Lung (tissue), 12 donors: ENCODE measurements around the gene SUMO2. TPM values are rescaled to one million over a fixed set of nuclear protein-coding genes. Genes with fewer than 3 reads are reported as not detected.
A peak's percentile ranks its signal among the peaks of the same experiment; 100 is the strongest.

Source experiments
- ATAC-seq: fragments of 200-7000 bp; cut with Tn5 transposase; one replicate; pipeline ENCODE4 v1.9.1; 2020; ENCODE audit warnings: moderate number of reproducible peaks; ENCODE audit not compliant: insufficient read depth, low FRiP score
- DNase-seq, 3 donors: peaks; one replicate each; pipeline ENCODE4 v3.0.0-alpha.2; 2013 to 2017
- H3K27ac ChIP-seq, 2 donors: one replicate each; pipeline ENCODE4 v1.5.1; 2013; ENCODE audit warnings: mild to moderate bottlenecking in 2 of 2, moderate library complexity in 2 of 2, control low read depth in 1 of 2, inconsistent platforms in 1 of 2, low read depth in 1 of 2, low read length in 1 of 2
- H3K27me3 ChIP-seq, 3 donors: one replicate each; pipeline ENCODE4 v1.5.1; 2013; ENCODE audit warnings: low read length in 2 of 3; ENCODE audit not compliant: control insufficient read depth in 3 of 3, insufficient read depth in 3 of 3
- H3K36me3 ChIP-seq, 4 donors: one replicate each; pipeline ENCODE4 v1.5.1; 2013; ENCODE audit warnings: low read length in 4 of 4, mild to moderate bottlenecking in 1 of 4, moderate library complexity in 1 of 4; ENCODE audit not compliant: control insufficient read depth in 4 of 4, insufficient read depth in 4 of 4
- H3K4me1 ChIP-seq, 5 donors: one replicate each; pipeline ENCODE4 v1.5.1; 2013; ENCODE audit warnings: low read length in 5 of 5, mild to moderate bottlenecking in 2 of 5, moderate library complexity in 1 of 5; ENCODE audit not compliant: control insufficient read depth in 5 of 5, insufficient read depth in 5 of 5
- H3K4me3 ChIP-seq: one replicate; pipeline ENCODE4 v1.5.1; 2013; ENCODE audit warnings: mild to moderate bottlenecking, control low read depth, moderate library complexity
- H3K9ac ChIP-seq, 2 donors: one replicate each; pipeline ENCODE4 v1.5.1; 2013; ENCODE audit warnings: low read length in 2 of 2, control low read depth in 1 of 2; ENCODE audit not compliant: insufficient read depth in 1 of 2
- H3K9me3 ChIP-seq, 4 donors: one replicate each; pipeline ENCODE4 v1.5.1; 2013; ENCODE audit warnings: low read length in 3 of 4, mild to moderate bottlenecking in 1 of 4, moderate library complexity in 1 of 4; ENCODE audit not compliant: control insufficient read depth in 4 of 4, insufficient read depth in 3 of 4
- CTCF ChIP-seq: IDR thresholded peaks from 2 replicates; pipeline ENCODE4 v1.5.1; 2012; ENCODE audit warnings: mild to moderate bottlenecking; ENCODE audit errors: control extremely low read depth, extremely low read depth
- WGBS, 2 donors: extraction: QIAGEN DNeasy Blood & Tissue Kit; methylation state at CpG; one replicate each; pipeline ENCODE4 v1.1.7; 2013; 5-methylcytosine and 5-hydroxymethylcytosine counted together
- polyA plus RNA-seq, 2 donors: library from polyadenylated mRNA; stranded (reverse); fragments of 200-250 nt; gene quantifications; one replicate each; pipeline ENCODE4 v1.2.1, GENCODE V29; 2013
- total RNA-seq, 2 donors: library from RNA; depleted of rRNA in 1 of 2; stranded (reverse); fragments of >200 nt in 1 of 2; gene quantifications; one replicate each; pipeline ENCODE4 v1.2.1, GENCODE V29; 2014 to 2021
- donor health status: control.
- donor health status: control.
- donor health status: Bipolar disorder and iron deficiency.
- donor health status: healthy.
- donor health status: DM: yes; HTN: yes; CAD: no.

SUMO2 gene
- total and polyA plus RNA-seq, 4 donors: 53.6 to 242 (median 89.4) TPM

DNA sequence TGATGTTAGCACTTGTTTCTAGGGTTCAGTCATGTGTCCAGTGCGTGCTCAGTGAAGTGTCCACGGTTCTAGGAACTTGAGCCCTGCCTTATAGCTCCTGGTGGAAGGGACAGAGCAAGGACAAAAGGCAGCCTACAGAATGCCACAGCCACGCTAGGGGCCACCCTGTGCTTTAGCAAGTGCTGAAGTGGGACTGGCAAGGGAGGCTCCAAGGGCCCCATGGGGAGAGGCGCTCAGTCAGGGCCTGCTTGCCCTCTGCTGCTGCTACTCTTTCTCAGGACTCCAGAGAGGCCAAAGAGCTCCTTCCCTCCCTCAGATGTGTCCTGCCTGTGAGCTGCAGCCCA lies 58.0 kb downstream of the SUMO2 start:
- DNase-seq: no peak
- ATAC-seq: no peak
- no peak overlapping the region for H3K9ac ChIP-seq
- H3K27ac ChIP-seq: peak overlapping the region in 1 of 2 donors; percentile 84
- H3K9me3 ChIP-seq: no peaks in the 10 kb centered on the region
- 75 to 85% methylated on average over 4 of the region's 4 CpGs for WGBS, 2 donors
- peaks cover 0 to 19% (median 0%) of the 10 kb centered on the region in 5 donors for H3K4me1 ChIP-seq
- TF ChIP-seq CTCF: no peak
- H3K4me3 ChIP-seq: no peak overlapping the region
- peaks cover 0 to 12% (median 9%) of the 10 kb centered on the region in 4 donors for H3K36me3 ChIP-seq
- no peaks in the 10 kb centered on the region for H3K27me3 ChIP-seq

DNA sequence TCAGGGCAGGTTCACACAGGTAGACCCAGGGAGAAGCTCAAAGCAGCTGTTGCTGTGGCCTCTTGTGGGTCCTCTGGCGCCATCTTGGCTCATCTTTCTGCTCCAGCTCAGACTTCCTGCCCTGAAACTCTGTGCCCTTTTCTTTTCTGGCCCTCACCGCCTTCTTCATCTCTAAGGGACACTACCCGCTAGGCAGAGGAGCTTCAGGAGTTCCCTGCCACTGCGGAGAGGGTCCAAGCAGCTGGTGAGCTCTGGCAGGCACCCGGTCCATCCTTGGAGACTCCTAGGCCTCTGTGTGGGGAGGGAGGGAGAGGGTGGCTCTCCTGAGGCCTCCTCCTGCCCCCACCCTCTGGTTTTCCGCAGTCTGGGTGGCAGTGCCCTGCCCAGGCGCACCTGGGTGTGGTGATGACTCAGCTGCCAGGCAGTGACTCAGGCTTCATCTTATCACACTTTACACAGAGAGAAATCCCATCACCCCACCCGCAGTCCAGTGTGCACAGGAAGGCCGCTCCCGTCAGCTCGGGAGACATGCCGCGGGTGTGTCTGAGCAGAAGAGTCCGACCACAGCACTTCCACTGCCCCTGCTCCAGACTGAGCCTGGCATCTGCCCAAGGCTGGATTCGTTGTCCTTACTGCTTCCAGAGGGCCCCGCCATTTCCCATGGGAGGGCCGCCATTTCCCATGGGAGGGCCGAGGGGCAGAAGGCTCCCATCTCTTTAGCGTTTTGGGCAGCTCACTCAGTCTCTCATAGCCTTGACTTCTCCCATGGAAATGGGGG lies 58.5 kb downstream of the SUMO2 start:
- no peak for TF ChIP-seq CTCF
- Histone ChIP-seq H3K4me1 (peaks cover 0 to 19% (median 0%) of the 10 kb centered on the region in 5 donors), H3K9ac (no peak overlapping the region), H3K9me3 (no peaks in the 10 kb centered on the region), H3K36me3 (peaks cover 0 to 12% (median 5%) of the 10 kb centered on the region in 4 donors), H3K27me3 (no peaks in the 10 kb centered on the region), H3K4me3 (no peak overlapping the region), H3K27ac (peak overlapping the region in 1 of 2 donors; percentile 84)
- WGBS, 2 donors: 29 to 47% methylated on average over 18 to 19 of the region's 19 CpGs
- DNase-seq (peak in 2 of 3 donors; percentile 23 to 32), ATAC-seq (peak; percentile 79)

DNA sequence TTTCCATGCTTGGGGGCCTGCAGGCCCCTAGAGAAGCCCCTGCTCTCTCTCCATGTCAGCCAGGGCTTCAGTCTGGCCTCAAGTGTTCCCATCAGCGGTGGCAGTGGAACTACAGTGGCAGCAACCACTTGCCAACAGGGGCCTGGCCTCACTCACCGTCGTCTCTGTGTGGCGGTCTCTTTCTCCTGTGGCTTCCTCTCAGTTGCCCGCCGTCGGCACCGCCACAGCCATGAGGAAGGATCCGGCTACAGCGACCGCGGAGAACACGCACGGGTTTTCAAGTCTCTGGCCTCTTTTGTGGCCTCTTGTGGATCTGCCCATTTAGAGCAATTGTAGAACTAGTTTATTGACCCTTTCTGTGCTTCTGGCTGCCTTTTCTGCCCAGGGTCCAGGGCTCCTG lies 64.5 kb downstream of the SUMO2 start:
- Histone ChIP-seq H3K9ac (no peak overlapping the region), H3K27me3 (no peaks in the 10 kb centered on the region), H3K4me1 (peaks cover 0 to 34% (median 7%) of the 10 kb centered on the region in 5 donors), H3K4me3 (no peak overlapping the region), H3K9me3 (no peaks in the 10 kb centered on the region), H3K27ac (no peak overlapping the region), H3K36me3 (peaks cover 0 to 15% (median 8%) of the 10 kb centered on the region in 4 donors)
- 83 to 88% methylated on average over 14 of the region's 14 CpGs for WGBS, 2 donors
- DNase-seq (no peak), ATAC-seq (no peak)
- TF ChIP-seq CTCF: no peak
